Measurements from ENCODE around the gene HIVEP1.

DNA sequence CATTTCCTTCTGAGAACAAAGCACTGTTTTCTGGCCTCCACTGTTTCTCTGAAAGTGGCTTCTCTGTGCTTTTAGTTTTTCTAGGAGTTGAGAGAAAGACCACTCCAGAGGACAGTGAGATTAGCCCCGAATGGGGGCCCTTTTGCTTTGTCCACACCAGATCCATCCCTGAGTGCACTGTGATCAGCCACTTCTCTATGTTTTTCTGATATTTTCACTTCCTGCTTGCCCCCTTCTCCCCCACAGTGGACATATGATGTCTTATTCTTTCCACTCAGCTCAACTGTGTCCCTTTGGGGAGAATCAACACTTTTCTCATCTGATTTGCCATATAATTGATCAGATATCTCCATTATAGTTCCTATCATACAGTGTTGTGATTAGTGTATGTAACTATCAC, 35.6 kb upstream of the HIVEP1 start:
- TF ChIP-seq MZF1 (CRISPR knock-in tag; IDR thresholded peaks at IDR 0.05; ENCODE audit: borderline replicate concordance) (no peak), EZH2 (conservative IDR thresholded peaks at IDR 0.05; ENCODE audit: low read depth, low read length) (no peak), RAD21 (CRISPR knock-in tag; IDR thresholded peaks at IDR 0.05) (no peak), CTCF (CRISPR knock-in tag; IDR thresholded peaks at IDR 0.05) (no peak), ESRRA (CRISPR knock-in tag; IDR thresholded peaks at IDR 0.05; ENCODE audit: low read depth) (no peak), ARNTL (CRISPR knock-in tag; IDR thresholded peaks at IDR 0.05) (no peak), RFXAP (CRISPR knock-in tag; IDR thresholded peaks at IDR 0.05; ENCODE audit: borderline replicate concordance) (no peak), TFDP1 (CRISPR knock-in tag; IDR thresholded peaks at IDR 0.05; ENCODE audit: borderline replicate concordance) (no peak), GATAD2A (CRISPR knock-in tag; IDR thresholded peaks at IDR 0.05) (no peak), ZFAT (CRISPR knock-in tag; conservative IDR thresholded peaks at IDR 0.05) (no peak)
- TF ChIP-seq, protein P1, sequence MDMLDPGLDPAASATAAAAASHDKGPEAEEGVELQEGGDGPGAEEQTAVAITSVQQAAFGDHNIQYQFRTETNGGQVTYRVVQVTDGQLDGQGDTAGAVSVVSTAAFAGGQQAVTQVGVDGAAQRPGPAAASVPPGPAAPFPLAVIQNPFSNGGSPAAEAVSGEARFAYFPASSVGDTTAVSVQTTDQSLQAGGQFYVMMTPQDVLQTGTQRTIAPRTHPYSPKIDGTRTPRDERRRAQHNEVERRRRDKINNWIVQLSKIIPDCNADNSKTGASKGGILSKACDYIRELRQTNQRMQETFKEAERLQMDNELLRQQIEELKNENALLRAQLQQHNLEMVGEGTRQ (IDR thresholded peaks at IDR 0.05; ENCODE audit: low read depth, low read length), result no peak
- TF ChIP-seq, protein P1 (CRISPR knock-in tag; IDR thresholded peaks at IDR 0.05; ENCODE audit: borderline replicate concordance), result no peak

Data from HepG2 (cell line).